ENCODE data around the gene LDLRAD4.

Gene LDLRAD4

GRCh38 chr18:13418013-13418710 lies 199.6 kb downstream of the LDLRAD4 start:
- in situ Hi-C loops (cut with MboI; ENCODE audit: low sequenced_read_pairs) = no loop called here

- in situ Hi-C loops (cut with MboI; ENCODE audit: low sequenced_read_pairs) = no loop called here
Measured at GRCh38 chr18:13420969-13421686, 202.6 kb downstream of the LDLRAD4 start.

- in situ Hi-C loops (cut with MboI; ENCODE audit: low sequenced_read_pairs) = no loop called here
Measured at GRCh38 chr18:13422541-13423147, 204.1 kb downstream of the LDLRAD4 start.

- in situ Hi-C loops (cut with MboI; ENCODE audit: low sequenced_read_pairs) = no loop called here
Measured at GRCh38 chr18:13423352-13423751, 204.8 kb downstream of the LDLRAD4 start.

DNA sequence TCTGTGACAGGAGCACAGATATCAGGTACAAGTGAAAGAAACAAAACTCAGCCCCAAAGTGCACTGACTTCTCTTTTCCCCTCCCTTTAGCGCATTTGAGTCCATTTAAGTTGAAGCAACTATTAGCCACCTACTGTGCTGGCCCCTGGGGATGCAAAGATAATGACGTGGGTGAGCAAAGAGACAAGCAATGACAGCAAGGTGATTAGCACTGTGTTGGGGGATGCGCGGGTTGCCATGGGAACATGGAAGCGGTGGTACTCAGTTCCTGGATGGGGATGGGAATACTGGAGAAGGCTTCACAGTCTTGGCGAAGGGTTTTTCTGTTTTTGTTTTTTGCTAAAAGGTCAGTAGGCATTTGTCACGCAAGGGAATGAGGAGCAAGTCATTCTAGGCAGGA lies 205.8 kb downstream of the LDLRAD4 start:
- in situ Hi-C loops (cut with MboI; ENCODE audit: low sequenced_read_pairs) = no loop called here

DNA sequence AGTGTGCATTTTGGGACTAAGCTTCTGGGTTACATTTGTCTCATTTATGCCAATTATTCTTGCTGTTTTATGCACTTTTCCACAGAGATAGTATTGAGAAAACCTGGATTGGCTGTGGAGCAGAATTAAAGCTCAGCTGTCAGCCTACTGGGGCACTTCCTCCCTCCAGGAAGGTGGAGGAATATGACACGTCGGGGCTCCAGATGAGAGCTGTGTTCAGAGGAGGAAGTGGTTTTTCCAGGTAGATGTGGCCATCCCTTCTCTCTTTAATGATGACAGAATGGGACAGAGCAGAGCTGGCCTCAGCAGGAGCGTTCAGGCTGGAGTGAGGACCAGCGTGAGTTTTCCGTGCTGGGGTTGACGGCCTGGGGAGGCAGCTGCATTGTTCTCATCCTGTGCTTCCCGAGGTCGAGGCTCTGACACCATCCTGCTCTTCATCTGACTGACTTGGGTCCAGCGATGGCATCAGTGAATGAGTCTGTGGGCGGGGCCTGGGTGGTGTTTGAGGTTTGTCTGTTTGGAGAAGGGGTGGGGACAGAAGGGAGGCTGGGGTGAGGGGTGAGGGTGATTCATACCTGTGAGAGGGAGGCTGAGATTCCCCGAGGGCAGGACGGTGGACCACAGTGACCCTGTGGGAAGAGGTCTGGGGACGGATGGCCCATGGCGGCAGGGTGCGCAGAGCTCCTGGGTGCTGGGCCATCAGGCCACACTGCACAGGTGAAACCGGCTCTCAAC lies 207.0 kb downstream of the LDLRAD4 start:
- in situ Hi-C loops (cut with MboI; ENCODE audit: low sequenced_read_pairs) = loop anchor here (25.0 kb wide), 1 partner anchor 187 kb away; no protein-coding TSS in a partner anchor

GRCh38 chr18:13427354-13427753 lies 208.8 kb downstream of the LDLRAD4 start:
- in situ Hi-C loops (cut with MboI; ENCODE audit: low sequenced_read_pairs) = loop anchor here (25.0 kb wide), 1 partner anchor 185 kb away; no protein-coding TSS in a partner anchor

DNA sequence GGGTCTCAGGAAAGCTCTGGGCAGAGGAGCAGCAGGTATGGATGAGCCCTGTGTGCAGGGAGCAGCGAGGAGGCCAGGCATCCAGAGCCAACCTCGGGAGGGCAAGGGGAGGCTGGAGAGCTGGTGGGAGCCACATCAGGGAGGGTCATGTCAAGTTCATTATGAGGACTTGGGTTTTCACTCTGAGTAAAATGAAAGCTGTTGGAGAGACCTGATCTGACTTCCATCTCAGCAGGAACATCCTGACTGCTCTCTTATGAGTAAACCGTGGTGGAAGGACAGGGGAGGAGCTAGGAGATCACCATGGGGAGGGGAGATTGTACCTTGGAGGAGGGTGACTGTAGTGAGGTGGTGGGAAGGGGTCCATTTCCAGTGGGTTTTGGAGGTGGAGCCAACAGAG lies 209.8 kb downstream of the LDLRAD4 start:
- in situ Hi-C loops (cut with MboI; ENCODE audit: low sequenced_read_pairs) = loop anchor here (25.0 kb wide), 1 partner anchor 184 kb away; no protein-coding TSS in a partner anchor

GRCh38 chr18:13429016-13429415 lies 210.5 kb downstream of the LDLRAD4 start:
- in situ Hi-C loops (cut with MboI; ENCODE audit: low sequenced_read_pairs) = loop anchor here (25.0 kb wide), 1 partner anchor 183 kb away; no protein-coding TSS in a partner anchor

DNA sequence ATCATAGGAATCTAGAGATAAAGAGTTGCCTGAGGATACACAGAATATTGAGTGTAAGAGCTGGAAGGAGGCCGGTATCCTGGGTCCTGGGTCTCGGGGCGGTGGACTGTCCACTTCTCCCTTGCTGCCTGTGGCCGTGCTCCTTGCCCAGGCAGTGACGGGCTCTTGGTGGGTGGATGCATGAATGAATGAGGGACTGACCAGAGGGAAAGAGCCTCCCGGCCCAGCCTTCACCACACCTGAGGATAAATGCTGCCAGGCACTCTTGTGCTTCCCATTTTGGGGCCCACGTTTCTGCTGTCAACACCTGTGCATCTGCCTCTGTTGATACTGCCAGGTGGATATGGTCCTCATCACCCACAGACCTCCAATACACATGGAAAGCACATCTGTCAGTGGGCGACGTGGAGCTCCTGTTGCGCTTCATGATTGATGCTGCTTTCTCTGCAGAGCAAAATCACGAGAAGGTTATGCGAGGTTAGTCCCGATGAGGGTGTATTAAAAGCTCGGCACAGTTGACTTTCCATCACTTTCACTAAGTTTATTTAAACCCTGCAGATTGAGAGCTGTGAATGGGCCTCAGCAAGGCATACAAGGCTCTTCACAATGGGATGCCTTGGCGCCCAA lies 211.4 kb downstream of the LDLRAD4 start:
- in situ Hi-C loops (cut with MboI; ENCODE audit: low sequenced_read_pairs) = loop anchor here (25.0 kb wide), 1 partner anchor 182 kb away; no protein-coding TSS in a partner anchor

GRCh38 chr18:13430663-13431062 lies 212.1 kb downstream of the LDLRAD4 start:
- in situ Hi-C loops (cut with MboI; ENCODE audit: low sequenced_read_pairs) = loop anchor here (25.0 kb wide), 1 partner anchor 182 kb away; no protein-coding TSS in a partner anchor

- in situ Hi-C loops (cut with MboI; ENCODE audit: low sequenced_read_pairs) = loop anchor here (25.0 kb wide), 1 partner anchor 180 kb away; no protein-coding TSS in a partner anchor
Measured at GRCh38 chr18:13431886-13432285, 213.3 kb downstream of the LDLRAD4 start.

GRCh38 chr18:13433125-13433524 lies 214.6 kb downstream of the LDLRAD4 start:
- in situ Hi-C loops (cut with MboI; ENCODE audit: low sequenced_read_pairs) = loop anchor here (25.0 kb wide), 1 partner anchor 179 kb away; no protein-coding TSS in a partner anchor

- in situ Hi-C loops (cut with MboI; ENCODE audit: low sequenced_read_pairs) = loop anchor here (25.0 kb wide), 1 partner anchor 179 kb away; no protein-coding TSS in a partner anchor
Measured at GRCh38 chr18:13433685-13434084, 215.1 kb downstream of the LDLRAD4 start.

DNA sequence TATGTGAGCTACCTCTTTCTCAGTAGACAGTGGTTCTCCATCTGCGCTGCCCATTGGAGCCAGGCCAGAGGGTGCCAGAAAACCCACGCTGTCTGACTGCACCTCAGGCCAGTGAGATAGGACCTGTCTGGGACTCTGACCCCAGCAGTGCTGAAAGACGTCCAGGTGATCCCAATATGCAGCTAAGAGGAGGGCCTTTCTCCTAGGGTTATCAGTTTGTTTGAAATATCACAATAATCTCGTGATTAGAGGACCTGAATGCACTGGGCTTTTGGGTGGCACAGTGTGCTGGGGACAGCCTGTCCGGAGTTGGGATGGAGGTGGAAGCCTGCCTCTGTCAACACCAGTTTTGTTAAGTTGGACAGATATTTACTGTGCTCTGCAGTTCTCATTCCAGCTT lies 216.3 kb downstream of the LDLRAD4 start:
- in situ Hi-C loops (cut with MboI; ENCODE audit: low sequenced_read_pairs) = loop anchor here (25.0 kb wide), 1 partner anchor 177 kb away; no protein-coding TSS in a partner anchor

DNA sequence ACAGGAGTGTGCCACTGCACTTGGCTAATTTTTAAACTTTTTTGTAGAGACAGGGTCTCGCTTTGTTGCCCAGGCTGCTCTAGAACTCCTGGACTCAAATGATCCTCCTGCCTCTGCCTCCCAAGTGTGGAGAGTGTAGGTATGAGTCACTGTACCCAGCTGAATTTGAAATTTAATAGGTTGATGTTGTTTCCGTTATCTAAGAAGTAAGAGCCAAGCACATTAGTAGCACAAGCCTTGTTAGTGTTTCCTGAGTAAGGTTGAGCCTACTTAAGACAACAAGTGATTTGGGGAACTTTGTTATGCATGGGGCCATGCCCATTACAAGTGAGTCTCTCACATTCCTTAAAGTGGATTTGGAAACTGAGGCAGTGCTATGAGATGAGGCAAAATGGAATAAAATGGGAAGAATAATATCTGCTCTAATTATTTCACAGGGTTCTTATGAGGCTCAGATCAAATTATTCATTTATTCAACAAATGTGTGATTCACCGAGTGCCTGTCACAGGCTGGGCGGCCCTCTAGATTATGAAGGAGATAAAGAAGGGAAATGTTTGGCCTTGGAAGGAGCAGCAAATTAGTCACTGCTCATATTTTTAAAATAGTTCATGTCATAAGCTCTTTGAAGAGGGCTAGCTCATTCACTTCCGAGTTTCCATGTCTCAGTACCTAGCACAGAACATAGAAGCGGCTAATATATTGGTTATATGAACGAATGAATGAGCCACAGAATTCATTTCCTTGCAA lies 217.2 kb downstream of the LDLRAD4 start:
- in situ Hi-C loops (cut with MboI; ENCODE audit: low sequenced_read_pairs) = loop anchor here (25.0 kb wide), 1 partner anchor 177 kb away; no protein-coding TSS in a partner anchor

GRCh38 chr18:13436576-13436975 lies 218.0 kb downstream of the LDLRAD4 start:
- in situ Hi-C loops (cut with MboI; ENCODE audit: low sequenced_read_pairs) = loop anchor here (25.0 kb wide), 1 partner anchor 176 kb away; no protein-coding TSS in a partner anchor

DNA sequence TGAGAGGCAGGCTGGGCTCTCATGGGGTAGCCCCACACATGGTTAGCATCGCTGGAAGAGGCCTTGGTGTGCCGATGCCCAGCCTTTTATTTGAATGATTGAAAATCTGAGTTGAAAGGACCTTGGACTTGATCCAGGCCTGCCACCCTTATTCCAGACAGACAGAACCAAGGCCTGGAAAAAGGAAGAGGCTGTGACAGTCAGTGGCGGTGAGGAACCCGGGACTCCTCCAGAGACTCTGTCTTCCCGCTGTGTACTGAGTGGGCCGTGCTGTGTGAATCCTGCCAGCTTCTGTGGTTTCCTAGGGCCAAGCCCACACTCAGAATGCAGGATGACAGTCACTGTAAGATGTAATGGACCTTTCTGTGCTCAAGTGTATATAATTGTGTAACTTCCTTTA lies 218.5 kb downstream of the LDLRAD4 start:
- in situ Hi-C loops (cut with MboI; ENCODE audit: low sequenced_read_pairs) = loop anchor here (25.0 kb wide), 1 partner anchor 175 kb away; no protein-coding TSS in a partner anchor

Data from HL-60/S4 (cell line).